HepG2 (cell line): ENCODE data around the gene C6orf15. TPM values are rescaled to one million over a fixed set of nuclear protein-coding genes. Genes with fewer than 3 reads are reported as not detected.
A peak's percentile ranks its signal among the peaks of the same experiment; 100 is the strongest.

ENCODE experiments used
- FOXJ3 ChIP-seq: sonication (generic); formaldehyde crosslinking; IDR thresholded peaks from 2 replicates; pipeline ENCODE4 v1.4.0; 2020; ENCODE audit warnings: missing genetic modification reagents, mild to moderate bottlenecking, borderline replicate concordance
- MTERF4 ChIP-seq: sonication (generic); formaldehyde crosslinking; IDR thresholded peaks from 2 replicates; pipeline ENCODE4 v1.8.0; 2023; ENCODE audit warnings: mild to moderate bottlenecking, missing genetic modification reagents
- NFYC ChIP-seq: IDR thresholded peaks from 2 replicates; pipeline ENCODE4 v1.6.1; 2016; ENCODE audit warnings: missing genetic modification reagents, missing compliant biosample characterization
- PAF1 ChIP-seq: IDR thresholded peaks from 2 replicates; pipeline ENCODE4 v1.6.1; 2016; ENCODE audit warnings: missing genetic modification reagents, missing compliant biosample characterization
- RERE ChIP-seq: IDR thresholded peaks from 2 replicates; pipeline ENCODE4 v1.6.1; 2016; ENCODE audit warnings: low read depth, missing genetic modification reagents, missing compliant biosample characterization
- SMYD3 ChIP-seq: sonication (generic); formaldehyde crosslinking; IDR thresholded peaks from 2 replicates; pipeline ENCODE4 v1.8.1; 2023; ENCODE audit warnings: mild to moderate bottlenecking, missing genetic modification reagents
- ZBTB34 ChIP-seq: sonication (generic); formaldehyde crosslinking; IDR thresholded peaks from 2 replicates; pipeline ENCODE4 v1.8.0; 2022; ENCODE audit warnings: mild to moderate bottlenecking, missing genetic modification reagents
- ZMYM4 ChIP-seq: sonication (generic); formaldehyde crosslinking; IDR thresholded peaks from 2 replicates; pipeline ENCODE4 v1.8.1; 2023; ENCODE audit warnings: mild to moderate bottlenecking, missing genetic modification reagents
- ZNF318 ChIP-seq: sonication (generic); formaldehyde crosslinking; IDR thresholded peaks from 2 replicates; pipeline ENCODE4 v1.4.0; 2020; ENCODE audit warnings: mild to moderate bottlenecking, missing genetic modification reagents
- ZNF337 ChIP-seq: sonication (generic); formaldehyde crosslinking; IDR thresholded peaks from 2 replicates; pipeline ENCODE4 v1.5.1; 2020; ENCODE audit warnings: missing genetic modification reagents, low read depth, mild to moderate bottlenecking, borderline replicate concordance
- ZNF567 ChIP-seq: sonication (generic); formaldehyde crosslinking; IDR thresholded peaks from 2 replicates; pipeline ENCODE4 v1.8.1; 2023; ENCODE audit warnings: mild to moderate bottlenecking, missing genetic modification reagents, borderline replicate concordance
- ZNF780A ChIP-seq: sonication (generic); formaldehyde crosslinking; IDR thresholded peaks from 2 replicates; pipeline ENCODE4 v1.8.0; 2022; ENCODE audit warnings: mild to moderate bottlenecking, missing genetic modification reagents, moderate library complexity
- polyA plus RNA-seq, 8 experiments: library from polyadenylated mRNA; depleted of rRNA in 3 of 8; stranded (reverse) in 7 of 8; unstranded in 1 of 8; fragments of >200 nt; fragmentation: Illumina TruSeq in 4 of 8; extraction: Trizol in 4 of 8; gene quantifications; 2 replicates each; pipeline versions ENCODE4 v1.2.1 to v1.2.3, GENCODE V29; 2011 to 2016; ENCODE audit warnings: low read depth in 4 of 8, missing spikeins in 1 of 8, mixed read lengths in 1 of 8; ENCODE audit not compliant: insufficient read depth in 1 of 8
- total RNA-seq, 5 experiments: library from RNA; depleted of rRNA; stranded (reverse); fragments of >200 nt; fragmentation: Illumina TruSeq; extraction: Trizol; gene quantifications; 2 replicates each; pipeline ENCODE4 v1.2.3, GENCODE V29; 2016; ENCODE audit warnings: low read depth in 1 of 5

C6orf15 gene
- total and polyA plus RNA-seq, 2 of the 13 experiments (the other 11 are each of a cell fraction or from before 2014, with no cell fraction given), result not detected

- TF ChIP-seq ZBTB34 (no peak), PAF1 (CRISPR knock-in tag) (no peak), FOXJ3 (CRISPR knock-in tag) (no peak), ZNF337 (CRISPR knock-in tag) (0 out of 2 replicates have a peak, but pooled peaks have one; percentile 61), ZMYM4 (CRISPR knock-in tag) (peak; percentile 61; the same call in 1 of the 2 replicates), ZNF780A (CRISPR knock-in tag) (peak; percentile 83; the same call in 1 of the 2 replicates), SMYD3 (CRISPR knock-in tag) (peak; percentile 96), NFYC (CRISPR knock-in tag) (peak; percentile 97), RERE (CRISPR knock-in tag) (no peak), ZNF567 (CRISPR knock-in tag) (no peak), MTERF4 (no peak), ZNF318 (CRISPR knock-in tag) (no peak)
Observed at GRCh38 chr6:31158140-31158862, 45.9 kb upstream of the C6orf15 start, which contains the start of gene TCF19 (continued).
